COR-L47 (cell line): ENCODE data around the gene MYO15A.
"Not testable (repeated sequence)": the region's sequence is repeated elsewhere in the genome, so short reads cannot be mapped to it uniquely, and the experiment has no call there.

Source experiments
- DNase-seq: peaks from one replicate; lab custom pipeline; 2025; lab: John Stamatoyannopoulos, UW

Gene MYO15A

GRCh38 chr17:18185832-18186626 lies 77.5 kb downstream of the MYO15A start:
- no peak for DNase-seq

- no peak for DNase-seq
These were observed 78.0 kb downstream of the MYO15A start for GRCh38 chr17:18186627-18186982.

DNA sequence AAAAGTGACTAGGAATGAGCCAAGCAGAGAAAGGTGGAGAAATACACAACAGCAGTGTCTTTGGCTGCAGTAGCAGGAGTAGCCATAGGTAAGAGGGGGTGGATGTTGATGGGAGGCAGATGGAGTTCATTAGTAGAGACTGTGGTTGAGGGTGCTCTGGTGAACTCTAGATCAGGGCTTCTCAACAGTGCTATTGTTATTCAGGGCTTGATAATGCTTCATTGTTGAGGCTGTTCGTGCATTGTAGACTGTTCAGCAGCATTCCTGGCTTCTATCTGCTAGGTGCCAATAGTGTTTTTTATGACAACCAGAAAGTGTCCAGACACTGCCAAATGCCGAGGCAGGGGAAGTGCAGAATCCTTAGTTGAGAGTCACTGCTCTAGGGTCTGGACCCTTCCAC lies 78.7 kb downstream of the MYO15A start:
- no peak for DNase-seq

DNA sequence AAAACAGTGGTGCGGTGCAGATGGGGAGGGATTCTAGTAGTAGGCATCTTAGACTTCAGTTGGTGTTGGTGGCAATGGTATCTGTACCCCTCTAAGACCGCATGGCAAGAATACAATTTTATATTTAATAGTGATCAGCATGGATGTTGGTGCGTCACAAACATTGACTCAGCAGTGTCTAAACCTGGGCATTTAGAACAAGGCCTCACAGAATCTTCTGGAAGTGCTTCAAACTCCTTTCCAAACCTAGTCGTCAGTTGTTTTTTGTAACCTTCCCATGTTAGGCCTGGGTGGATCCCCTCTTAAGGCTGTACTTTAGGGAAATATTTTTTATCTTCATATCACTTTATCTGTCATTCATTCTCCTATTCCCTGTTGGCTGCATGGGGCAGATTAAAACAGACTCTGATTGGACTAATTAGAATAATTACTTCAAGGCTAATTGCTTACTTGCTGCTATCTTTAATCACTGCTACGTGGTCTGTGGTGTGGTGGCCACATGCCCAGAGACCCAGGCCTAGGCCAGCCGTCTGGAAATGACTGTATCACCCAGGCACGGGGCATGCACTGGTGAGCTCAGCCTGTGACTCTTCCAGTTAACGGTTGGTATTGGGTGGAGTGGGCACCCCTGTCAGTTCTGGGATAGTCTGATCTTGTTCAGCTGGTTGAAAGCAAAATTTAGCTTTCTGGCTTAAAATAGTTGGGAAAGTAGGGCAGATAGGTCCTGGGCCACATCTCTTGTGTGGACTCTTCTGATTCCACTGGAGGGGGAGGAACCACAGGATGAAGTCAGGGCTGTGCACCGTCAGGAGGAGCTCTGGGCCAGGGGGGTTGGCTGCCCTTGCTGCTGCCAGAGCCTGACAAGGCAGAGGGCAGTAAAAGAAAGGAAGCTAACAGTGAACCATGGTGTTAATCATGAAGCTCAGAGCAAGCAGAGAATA lies 79.5 kb downstream of the MYO15A start:
- no peak for DNase-seq

DNA sequence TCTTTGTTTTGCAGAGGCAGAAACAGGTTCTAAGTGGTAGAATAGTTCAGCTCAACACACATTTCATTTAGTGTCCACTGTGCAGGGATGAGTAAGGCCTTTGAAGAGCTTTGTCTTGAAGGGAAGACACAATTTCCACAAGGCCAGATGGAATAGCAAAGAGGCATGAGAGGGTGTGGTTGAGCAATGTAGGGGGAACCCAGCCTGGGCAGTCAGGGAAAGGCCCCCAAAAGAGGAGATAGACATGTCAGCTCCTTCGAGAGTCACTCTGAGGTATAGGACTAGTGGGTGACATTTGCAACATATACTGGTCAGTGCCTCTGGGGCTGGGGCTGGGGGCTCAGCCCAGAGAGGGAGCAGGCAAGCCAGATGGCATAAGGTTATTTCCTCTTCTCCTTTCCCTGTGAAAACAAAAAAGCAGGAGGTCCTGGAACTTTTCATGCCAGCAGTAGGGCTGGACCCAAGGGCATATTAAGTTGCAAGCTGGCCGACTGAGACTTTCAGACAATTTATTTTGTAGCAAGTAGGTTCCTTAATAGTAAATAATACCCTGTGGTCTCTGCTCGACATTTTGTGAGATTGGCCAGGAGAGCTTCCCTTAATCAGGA lies 82.2 kb downstream of the MYO15A start:
- no peak for DNase-seq

DNA sequence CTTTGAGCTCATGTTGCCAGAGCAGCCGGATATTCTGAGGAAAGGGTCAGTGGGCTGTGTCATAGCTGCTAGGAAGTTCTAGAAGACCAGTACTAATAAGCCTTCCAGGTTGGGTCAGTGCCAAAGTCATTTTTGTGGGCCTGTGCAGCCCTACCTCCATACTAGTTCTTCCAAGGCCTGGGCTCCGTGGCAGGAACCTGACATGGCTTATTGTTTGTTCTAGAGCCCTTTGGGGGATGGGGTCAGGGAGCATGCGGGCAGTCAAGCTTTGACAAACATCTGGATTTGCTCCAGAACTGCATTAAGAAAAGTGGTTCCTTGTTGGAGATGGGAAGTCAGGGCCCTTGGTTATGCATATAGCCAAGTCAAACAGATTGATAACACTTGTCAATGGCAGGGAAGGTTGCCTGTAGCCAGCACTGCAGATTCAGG lies 82.7 kb downstream of the MYO15A start:
- no peak for DNase-seq

DNA sequence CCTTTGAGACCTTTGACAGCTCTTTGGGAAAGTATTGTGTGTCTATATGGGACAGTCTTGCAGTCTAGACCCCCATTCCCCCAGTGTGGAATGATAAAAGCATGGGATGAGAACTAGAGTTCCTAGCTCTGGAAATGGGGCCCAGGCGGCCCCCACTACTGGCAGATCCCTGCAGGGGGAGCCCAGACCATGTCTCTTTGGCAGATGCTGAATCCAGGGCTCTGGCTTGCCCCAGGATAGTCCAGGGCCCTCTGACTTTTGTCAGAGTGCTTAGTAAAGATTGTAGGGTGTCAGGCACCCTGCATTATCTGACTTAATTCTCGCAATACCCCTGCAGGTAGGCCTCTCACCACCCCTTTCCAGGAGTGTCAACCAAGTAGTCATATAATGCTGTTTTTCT lies 83.4 kb downstream of the MYO15A start:
- DNase-seq: no peak

DNA sequence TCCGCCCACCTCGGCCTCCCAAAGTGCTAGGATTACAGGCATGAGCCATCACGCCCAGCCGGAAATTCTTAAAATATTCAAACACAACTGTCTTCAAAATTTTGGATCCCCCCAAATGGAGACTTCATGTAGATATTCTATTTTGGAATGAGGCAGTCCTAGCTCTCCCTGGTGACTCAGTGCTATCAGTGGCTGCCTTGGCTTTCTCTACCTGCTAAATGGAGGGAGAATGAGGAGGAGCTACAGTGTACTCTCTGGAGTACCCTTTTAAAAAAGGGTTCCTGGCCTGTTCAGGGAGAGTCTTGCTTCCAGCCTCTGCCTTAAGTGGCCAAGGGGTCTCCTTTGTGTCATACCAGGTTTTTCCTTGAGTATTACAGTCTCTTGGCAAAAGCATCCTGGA lies 85.8 kb downstream of the MYO15A start:
- DNase-seq: no peak

DNA sequence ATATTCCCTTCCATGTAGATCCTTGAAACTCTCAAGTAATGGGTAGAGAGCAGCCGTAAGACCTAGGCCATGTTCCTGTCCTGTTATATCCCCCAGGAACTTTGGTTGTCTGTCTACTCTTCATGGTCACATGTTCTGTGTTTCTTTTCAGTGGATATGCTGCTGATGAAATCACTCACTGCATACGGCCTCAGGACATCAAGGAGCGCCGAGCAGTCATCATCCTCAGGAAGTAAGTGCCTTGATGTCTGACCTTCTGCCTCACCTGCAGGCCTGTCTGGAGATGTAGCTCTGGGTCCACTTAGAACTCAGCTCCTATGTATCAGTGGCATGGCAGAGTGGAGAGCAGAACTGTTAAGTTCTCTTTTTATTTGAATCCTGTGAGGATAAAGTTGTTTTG lies 86.2 kb downstream of the MYO15A start:
- no peak for DNase-seq

DNA sequence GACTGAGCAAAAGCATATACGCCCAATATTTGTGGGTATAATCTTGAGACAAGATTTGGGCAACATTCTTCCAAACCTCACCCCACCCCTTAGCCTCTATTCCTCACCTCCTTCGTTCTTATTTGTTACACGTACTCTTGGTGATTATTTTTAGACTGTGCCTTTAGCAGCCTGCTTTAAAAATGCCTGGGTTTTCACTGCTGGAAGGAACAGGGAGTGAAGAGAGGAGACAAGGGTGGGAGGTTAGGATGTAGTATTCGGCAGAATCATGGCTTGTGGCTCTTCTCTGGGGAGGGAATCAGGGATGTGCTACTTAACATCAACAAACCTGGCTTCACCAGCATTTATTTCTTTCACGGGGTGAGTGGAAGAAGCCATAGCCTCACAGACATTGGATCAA lies 86.7 kb downstream of the MYO15A start:
- no peak for DNase-seq

- DNase-seq: no peak
These were observed 89.1 kb downstream of the MYO15A start for GRCh38 chr17:18197535-18198194.

DNA sequence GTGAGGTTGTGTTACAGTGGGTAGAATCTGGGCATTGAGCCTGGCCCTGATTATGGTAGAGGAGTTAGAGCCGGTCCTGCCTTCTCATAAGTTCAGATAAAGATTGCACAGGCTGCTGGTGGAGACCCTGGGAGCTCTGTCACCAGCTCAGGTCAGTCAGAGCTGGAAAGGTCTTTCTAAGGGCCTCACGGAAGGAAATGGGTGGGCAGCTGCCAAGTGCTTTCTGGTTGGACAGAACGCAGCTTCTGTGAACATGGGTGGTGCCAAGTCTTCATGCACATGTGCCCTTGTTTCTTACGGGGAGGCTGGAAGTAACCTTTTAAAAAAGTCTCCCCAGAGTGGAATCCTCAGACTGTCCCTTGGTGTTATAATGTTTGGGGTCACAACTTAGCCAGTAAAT lies 90.0 kb downstream of the MYO15A start:
- DNase-seq: no peak

- DNase-seq: no peak
These were observed 92.6 kb downstream of the MYO15A start for GRCh38 chr17:18201108-18201507.

DNA sequence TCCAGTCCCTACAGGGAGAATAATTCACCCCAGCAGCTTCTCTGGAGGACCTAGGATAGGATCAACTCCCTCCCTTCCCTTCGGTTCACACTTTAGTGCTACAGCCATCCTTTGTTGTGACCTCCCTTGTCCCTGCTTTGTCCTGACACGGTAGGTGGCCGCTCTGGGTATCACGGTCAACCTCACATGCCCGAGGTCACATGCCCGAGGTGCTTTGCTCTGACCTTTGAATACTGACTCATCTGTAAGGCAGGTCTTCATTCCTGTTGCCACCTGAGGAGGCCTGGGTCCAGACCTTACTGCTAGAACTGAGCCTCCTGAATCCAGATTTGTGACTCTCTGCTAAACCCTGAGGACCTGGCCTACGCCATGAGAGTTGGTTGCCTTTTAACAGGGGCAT lies 94.8 kb downstream of the MYO15A start:
- no peak for DNase-seq

- DNase-seq: no peak
These were observed 97.3 kb downstream of the MYO15A start for GRCh38 chr17:18205861-18206260.

- no peak for DNase-seq
These were observed 98.4 kb downstream of the MYO15A start for GRCh38 chr17:18206962-18207361.

- no peak for DNase-seq
These were observed 99.5 kb downstream of the MYO15A start for GRCh38 chr17:18208092-18208491.

- DNase-seq: no peak
These were observed 105.2 kb downstream of the MYO15A start for GRCh38 chr17:18213666-18214270.

DNA sequence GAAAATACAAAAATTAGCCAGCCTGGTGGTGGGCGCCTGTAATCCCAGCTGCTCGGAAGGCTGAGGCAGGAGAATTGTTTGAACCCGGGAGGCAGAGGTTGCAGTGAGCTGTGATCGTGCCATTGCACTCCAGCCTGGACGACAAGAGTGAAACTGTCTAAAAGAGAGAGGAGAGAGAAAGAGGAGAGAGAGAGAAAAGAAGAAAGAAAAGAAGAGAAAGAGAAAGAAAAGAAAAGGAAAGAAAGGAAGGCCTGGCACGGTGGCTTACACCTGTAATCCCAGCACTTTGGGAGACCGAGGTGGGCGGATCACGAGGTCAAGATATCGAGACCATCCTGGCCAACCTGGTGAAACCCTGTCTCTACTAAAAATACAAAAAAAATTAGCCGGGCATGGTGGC lies 108.3 kb downstream of the MYO15A start:
- DNase-seq: not testable (repeated sequence)

DNA sequence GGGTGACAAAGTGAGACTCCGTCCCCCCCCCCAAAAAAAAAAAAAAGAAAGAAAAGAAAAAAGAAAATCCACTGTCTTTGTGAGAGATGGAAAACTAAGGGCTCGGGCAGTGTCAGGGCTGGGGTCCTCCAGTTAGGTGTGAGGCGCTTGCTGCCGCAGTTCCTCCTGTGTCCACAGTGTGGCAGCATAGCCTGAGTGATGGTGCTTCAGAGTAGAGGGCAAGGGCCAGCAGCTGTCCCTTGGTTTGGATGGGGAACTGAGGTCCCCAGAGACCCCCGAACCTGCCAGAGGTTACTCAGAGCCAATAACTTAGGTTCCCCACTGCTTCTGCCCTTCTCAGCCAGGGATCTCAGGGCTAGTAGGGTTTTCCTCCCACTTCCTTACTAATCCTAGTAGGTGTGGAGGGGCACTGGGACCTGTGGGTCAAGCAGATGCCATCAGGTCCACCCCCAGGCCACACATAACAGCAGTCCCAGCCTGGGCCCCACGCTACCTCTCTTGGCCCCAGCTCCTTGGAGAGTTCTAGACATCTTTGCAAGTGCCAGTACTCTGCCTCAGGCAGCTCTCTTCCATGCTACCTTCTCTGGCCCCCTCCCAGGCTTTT lies 109.0 kb downstream of the MYO15A start:
- no peak for DNase-seq

DNA sequence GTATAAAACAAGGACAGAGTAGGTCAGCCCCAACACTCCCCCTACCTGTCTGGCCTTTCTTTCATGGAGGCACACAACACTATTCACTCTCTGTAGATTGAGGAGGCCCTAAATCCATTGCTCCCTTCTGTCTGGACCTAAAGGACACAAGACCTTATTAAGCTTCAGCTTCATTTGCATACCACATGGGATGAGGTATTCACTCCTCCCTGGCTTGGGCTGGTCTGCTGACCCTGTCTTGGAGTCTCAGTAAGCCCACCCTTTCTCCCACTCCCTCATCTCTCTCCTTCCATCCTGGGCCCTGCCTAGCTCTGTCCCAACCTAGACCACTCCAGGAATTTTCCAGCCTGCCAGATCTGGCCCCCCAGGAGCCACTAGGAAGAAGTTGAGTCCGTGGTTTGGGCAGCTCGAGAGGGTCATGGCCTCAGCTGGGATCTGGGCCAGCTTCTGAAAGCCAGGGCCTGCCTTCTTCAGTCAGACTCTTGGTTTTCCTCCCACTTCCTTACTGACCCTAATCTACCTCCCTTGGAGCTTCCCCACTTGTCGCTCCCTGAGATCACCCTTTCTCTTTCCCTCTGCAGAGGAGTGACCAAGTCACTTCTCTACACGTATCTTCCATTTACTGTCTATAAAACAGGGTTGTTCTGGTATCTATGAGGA lies 110.3 kb downstream of the MYO15A start:
- DNase-seq: no peak
